ENCODE data around the gene MED17. TPM values are rescaled to one million over a fixed set of nuclear protein-coding genes. Genes with fewer than 3 reads are reported as not detected.

The MED17 gene
- total RNA-seq, 1 donor from 2014 or later: 40.0 TPM

GRCh38 chr11:93813974-93814373 is 29.9 kb downstream of the MED17 start:
- Histone ChIP-seq H3K4me3 (ENCODE audit: insufficient read depth, low read depth, low read length) (no peak overlapping the region), H3K79me2 (ENCODE audit: insufficient read depth, low read length) (no peaks in the 10 kb centered on the region), H3K27ac (ENCODE audit: low read depth, low read length) (no peak overlapping the region), H3K27me3 (ENCODE audit: insufficient read depth, low read length) (no peaks in the 10 kb centered on the region), H2AFZ (ENCODE audit: low read depth, low read length) (no peak overlapping the region), H3K9ac (ENCODE audit: low read length) (no peak overlapping the region), H4K20me1 (ENCODE audit: insufficient read depth, low read length) (peaks cover 14% of the 10 kb centered on the region), H3K36me3 (ENCODE audit: insufficient read depth, low read length) (peaks cover 57% of the 10 kb centered on the region), H3K4me1 (ENCODE audit: insufficient read depth, low read length) (no peaks in the 10 kb centered on the region), H3K4me2 (ENCODE audit: low read length) (no peak overlapping the region), H3K9me3 (ENCODE audit: insufficient read depth, low read depth, low read length) (no peaks in the 10 kb centered on the region)
- H3K36me3 Mint-ChIP-seq (ENCODE audit: low read depth, unreplicated experiment): peaks cover 15% of the 10 kb centered on the region
- H3K4me1 Mint-ChIP-seq (ENCODE audit: low read depth, unreplicated experiment): peaks cover 2% of the 10 kb centered on the region
- H3K27me3 Mint-ChIP-seq (ENCODE audit: low read depth, unreplicated experiment): no peaks in the 10 kb centered on the region
- TF ChIP-seq EZH2 (IDR thresholded peaks at IDR 0.05; ENCODE audit: insufficient read depth, low read length): no peak
- no peak for TF ChIP-seq CTCF (IDR thresholded peaks at IDR 0.05; ENCODE audit: insufficient read depth, low read depth, low read length)
- no peak for FAIRE-seq
- DNase-seq (ENCODE audit: low read depth): no peak
- no peaks in the 10 kb centered on the region for H3K9me3 Mint-ChIP-seq (ENCODE audit: unreplicated experiment)
- H3K4me3 Mint-ChIP-seq (ENCODE audit: unreplicated experiment): no peak overlapping the region
- H3K27ac Mint-ChIP-seq (ENCODE audit: unreplicated experiment): no peak overlapping the region

GRCh38 chr11:93814966-93815633 is 31.0 kb downstream of the MED17 start:
- Mint-ChIP-seq H3K27ac (ENCODE audit: unreplicated experiment) (no peak overlapping the region), H3K4me3 (ENCODE audit: unreplicated experiment) (no peak overlapping the region), H3K4me1 (ENCODE audit: low read depth, unreplicated experiment) (peaks cover 2% of the 10 kb centered on the region), H3K9me3 (ENCODE audit: unreplicated experiment) (no peaks in the 10 kb centered on the region), H3K36me3 (ENCODE audit: low read depth, unreplicated experiment) (peaks cover 14% of the 10 kb centered on the region), H3K27me3 (ENCODE audit: low read depth, unreplicated experiment) (no peaks in the 10 kb centered on the region)
- no peak overlapping the region for H3K9ac ChIP-seq (ENCODE audit: low read length)
- DNase-seq (ENCODE audit: low read depth): no peak
- TF ChIP-seq EZH2 (IDR thresholded peaks at IDR 0.05; ENCODE audit: insufficient read depth, low read length): no peak
- no peak for TF ChIP-seq CTCF (IDR thresholded peaks at IDR 0.05; ENCODE audit: insufficient read depth, low read depth, low read length)
- H2AFZ ChIP-seq (ENCODE audit: low read depth, low read length): no peak overlapping the region
- FAIRE-seq: no peak
- H3K79me2 ChIP-seq (ENCODE audit: insufficient read depth, low read length): no peaks in the 10 kb centered on the region
- peaks cover 46% of the 10 kb centered on the region for H3K36me3 ChIP-seq (ENCODE audit: insufficient read depth, low read length)
- H3K9me3 ChIP-seq (ENCODE audit: insufficient read depth, low read depth, low read length): no peaks in the 10 kb centered on the region
- H4K20me1 ChIP-seq (ENCODE audit: insufficient read depth, low read length): peaks cover 6% of the 10 kb centered on the region
- no peaks in the 10 kb centered on the region for H3K4me1 ChIP-seq (ENCODE audit: insufficient read depth, low read length)
- no peak overlapping the region for H3K27ac ChIP-seq (ENCODE audit: low read depth, low read length)
- no peaks in the 10 kb centered on the region for H3K27me3 ChIP-seq (ENCODE audit: insufficient read depth, low read length)
- no peak overlapping the region for H3K4me2 ChIP-seq (ENCODE audit: low read length)
- H3K4me3 ChIP-seq (ENCODE audit: insufficient read depth, low read depth, low read length): no peak overlapping the region

Data from astrocyte (in vitro differentiated cells and primary cell).